LNCaP clone FGC (cell line): Measurements from ENCODE around the gene GRK1.
"Not testable (repeated sequence)": the region's sequence is repeated elsewhere in the genome, so short reads cannot be mapped to it uniquely, and the experiment has no call there.

ENCODE experiments used
- DNase-seq: peaks from one replicate; pipeline ENCODE4 v3.0.0-alpha.2; 2011; ENCODE audit warnings: low read depth
- H3K4me3 ChIP-seq: 2 replicates; pipeline ENCODE4 v1.5.1; 2011; ENCODE audit warnings: mild to moderate bottlenecking, low read depth, low read length, control low read depth
- CTCF ChIP-seq: IDR thresholded peaks from 2 replicates; pipeline ENCODE4 v1.5.1; 2012; ENCODE audit warnings: mild to moderate bottlenecking; ENCODE audit not compliant: control insufficient read depth, insufficient read depth; ENCODE audit errors: extremely low read depth

The GRK1 gene

GRCh38 chr13:113742445-113743120, 75.6 kb downstream of the GRK1 start:
- no peak for DNase-seq
- H3K4me3 ChIP-seq = no peak overlapping the region
- no peak for TF ChIP-seq CTCF

- H3K4me3 ChIP-seq = no peak overlapping the region
- DNase-seq = no peak
- TF ChIP-seq CTCF = no peak
Observed at GRCh38 chr13:113743366-113744195, 76.6 kb downstream of the GRK1 start.

GRCh38 chr13:113744197-113745000, 77.4 kb downstream of the GRK1 start:
- TF ChIP-seq CTCF = no peak
- DNase-seq = no peak
- no peak overlapping the region for H3K4me3 ChIP-seq

GRCh38 chr13:113745059-113745458, 78.0 kb downstream of the GRK1 start:
- DNase-seq = no peak
- H3K4me3 ChIP-seq = no peak overlapping the region
- TF ChIP-seq CTCF = no peak

GRCh38 chr13:113745500-113746142, 78.6 kb downstream of the GRK1 start:
- DNase-seq, H3K4me3 ChIP-seq: not testable (repeated sequence)

- no peak overlapping the region for H3K4me3 ChIP-seq
- no peak for DNase-seq
- TF ChIP-seq CTCF = no peak
Observed at GRCh38 chr13:113746143-113746525, 79.1 kb downstream of the GRK1 start.

GRCh38 chr13:113746671-113747070, 79.7 kb downstream of the GRK1 start:
- H3K4me3 ChIP-seq = no peak overlapping the region
- DNase-seq = no peak
- TF ChIP-seq CTCF = no peak
